GM12874 (cell line): ENCODE measurements around the gene ANKRD13C.

Experiments
- TF ChIP-seq, protein P1 (sequence below): IDR thresholded peaks from 2 replicates; pipeline ENCODE4 v1.5.1; 2011; ENCODE audit warnings: low read depth, mild to moderate bottlenecking, control low read depth, low read length, moderate library complexity; ENCODE audit not compliant: insufficient read depth

ANKRD13C gene

GRCh38 chr1:70220015-70220414, 134.5 kb downstream of the ANKRD13C start:
- TF ChIP-seq, protein P1, sequence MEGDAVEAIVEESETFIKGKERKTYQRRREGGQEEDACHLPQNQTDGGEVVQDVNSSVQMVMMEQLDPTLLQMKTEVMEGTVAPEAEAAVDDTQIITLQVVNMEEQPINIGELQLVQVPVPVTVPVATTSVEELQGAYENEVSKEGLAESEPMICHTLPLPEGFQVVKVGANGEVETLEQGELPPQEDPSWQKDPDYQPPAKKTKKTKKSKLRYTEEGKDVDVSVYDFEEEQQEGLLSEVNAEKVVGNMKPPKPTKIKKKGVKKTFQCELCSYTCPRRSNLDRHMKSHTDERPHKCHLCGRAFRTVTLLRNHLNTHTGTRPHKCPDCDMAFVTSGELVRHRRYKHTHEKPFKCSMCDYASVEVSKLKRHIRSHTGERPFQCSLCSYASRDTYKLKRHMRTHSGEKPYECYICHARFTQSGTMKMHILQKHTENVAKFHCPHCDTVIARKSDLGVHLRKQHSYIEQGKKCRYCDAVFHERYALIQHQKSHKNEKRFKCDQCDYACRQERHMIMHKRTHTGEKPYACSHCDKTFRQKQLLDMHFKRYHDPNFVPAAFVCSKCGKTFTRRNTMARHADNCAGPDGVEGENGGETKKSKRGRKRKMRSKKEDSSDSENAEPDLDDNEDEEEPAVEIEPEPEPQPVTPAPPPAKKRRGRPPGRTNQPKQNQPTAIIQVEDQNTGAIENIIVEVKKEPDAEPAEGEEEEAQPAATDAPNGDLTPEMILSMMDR: no peak

GRCh38 chr1:70211541-70211940, 143.0 kb downstream of the ANKRD13C start:
- TF ChIP-seq, protein P1: no peak

DNA sequence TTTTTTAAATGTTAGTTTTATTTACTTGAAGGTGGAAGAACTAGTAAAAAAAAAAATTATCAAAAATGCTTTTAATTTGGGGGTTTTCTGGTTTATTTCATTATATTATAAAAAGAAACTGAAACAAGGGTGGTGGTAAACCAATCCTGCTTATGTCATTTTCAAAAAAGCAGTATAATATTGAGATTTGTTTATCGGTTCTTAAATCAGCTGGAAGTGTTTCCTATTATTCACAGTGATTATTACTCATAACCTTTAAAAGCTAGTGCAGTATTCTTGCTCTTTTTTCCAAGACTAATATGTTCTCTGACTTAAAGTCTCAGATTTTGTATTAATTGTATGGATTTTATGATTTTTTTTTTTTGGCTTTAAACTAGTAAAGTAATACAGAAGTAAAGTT, 143.7 kb downstream of the ANKRD13C start:
- TF ChIP-seq, protein P1: no peak
